Neural progenitor cell (in vitro differentiated cells): ENCODE results near the gene CDH18. TPM values are rescaled to one million over a fixed set of nuclear protein-coding genes. Genes with fewer than 3 reads are reported as not detected.

Experiments used
- DNase-seq: peaks from one replicate; pipeline ENCODE4 v3.0.0-alpha.2; 2016; ENCODE audit warnings: low spot score
- H2AFZ ChIP-seq: fragments of 200-600 bp; sonication (generic); replicated peaks from 2 replicates; pipeline ENCODE4 v1.6.1; 2016; ENCODE audit warnings: antibody characterized with exemption
- H3F3A ChIP-seq: fragments of 200-600 bp; sonication (generic); 2 replicates; pipeline ENCODE4 v1.6.1; 2016; ENCODE audit warnings: antibody characterized with exemption, low read depth
- H3K27ac ChIP-seq: fragments of 200-600 bp; sonication (generic); 2 replicates; pipeline ENCODE4 v1.5.1; 2016; ENCODE audit warnings: mild to moderate bottlenecking
- H3K27me3 ChIP-seq: fragments of 200-600 bp; sonication (generic); 2 replicates; pipeline ENCODE4 v1.6.1; 2016; ENCODE audit warnings: mild to moderate bottlenecking, moderate library complexity
- H3K36me3 ChIP-seq: fragments of 200-600 bp; sonication (generic); 2 replicates; pipeline ENCODE4 v1.5.1; 2016
- H3K4me1 ChIP-seq: fragments of 200-600 bp; sonication (generic); 2 replicates; pipeline ENCODE4 v1.6.1; 2016; ENCODE audit warnings: mixed run types
- H3K4me2 ChIP-seq: fragments of 200-600 bp; sonication (generic); 2 replicates; pipeline ENCODE4 v1.6.1; 2016
- H3K4me3 ChIP-seq: fragments of 200-600 bp; sonication (generic); 2 replicates; pipeline ENCODE4 v1.5.1; 2016
- H3K79me2 ChIP-seq: fragments of 200-600 bp; sonication (generic); 2 replicates; pipeline ENCODE4 v1.6.1; 2016; ENCODE audit warnings: low read depth
- H3K9ac ChIP-seq: fragments of 200-600 bp; sonication (generic); 2 replicates; pipeline ENCODE4 v1.6.1; 2016
- H3K9me3 ChIP-seq: fragments of 200-600 bp; sonication (generic); 2 replicates; pipeline ENCODE4 v1.5.1; 2016; ENCODE audit warnings: low read depth
- H4K20me1 ChIP-seq: fragments of 200-600 bp; sonication (generic); 2 replicates; pipeline ENCODE4 v1.6.1; 2016; ENCODE audit warnings: low read depth
- H3K27ac Mint-ChIP-seq: 3 replicates; pipeline ENCODE4 v1.8.0; 2021; ENCODE audit warnings: mixed read lengths
- H3K27me3 Mint-ChIP-seq: 2 replicates; pipeline ENCODE4 v1.8.0; 2022; ENCODE audit warnings: low read depth, mild to moderate bottlenecking, inconsistent platforms, moderate library complexity, mixed read lengths; ENCODE audit not compliant: insufficient read depth
- H3K36me3 Mint-ChIP-seq: 3 replicates; pipeline ENCODE4 v1.8.0; 2021; ENCODE audit warnings: mixed read lengths
- H3K4me1 Mint-ChIP-seq: 3 replicates; pipeline ENCODE4 v1.8.0; 2021; ENCODE audit warnings: mixed read lengths
- H3K4me3 Mint-ChIP-seq: 3 replicates; pipeline ENCODE4 v1.8.0; 2021; ENCODE audit warnings: mild to moderate bottlenecking, moderate library complexity, mixed read lengths
- H3K9me3 Mint-ChIP-seq: 3 replicates; pipeline ENCODE4 v1.8.0; 2020; ENCODE audit warnings: mixed read lengths
- EZH2 ChIP-seq: fragments of 200-600 bp; sonication (generic); IDR thresholded peaks from 2 replicates; pipeline ENCODE4 v1.6.1; 2017; ENCODE audit warnings: antibody characterized with exemption, mild to moderate bottlenecking, moderate library complexity
- EZH2phosphoT487 ChIP-seq: fragments of 200-600 bp; sonication (generic); IDR thresholded peaks from 2 replicates; pipeline ENCODE4 v1.6.1; 2017; ENCODE audit warnings: antibody characterized with exemption
- total RNA-seq: library from RNA; depleted of rRNA; stranded (reverse); fragments of >200 nt; gene quantifications from 2 replicates; pipeline ENCODE4 v1.2.3, GENCODE V29; 2015; ENCODE audit warnings: low replicate concordance
- TF ChIP-seq, protein P1 (sequence below): fragments of 200-600 bp; sonication (generic); IDR thresholded peaks from 2 replicates; pipeline ENCODE4 v1.5.1; 2017; ENCODE audit warnings: antibody characterized with exemption, mild to moderate bottlenecking

The CDH18 gene
- total RNA-seq, 1 donor from 2014 or later, result 0.58 TPM

DNA sequence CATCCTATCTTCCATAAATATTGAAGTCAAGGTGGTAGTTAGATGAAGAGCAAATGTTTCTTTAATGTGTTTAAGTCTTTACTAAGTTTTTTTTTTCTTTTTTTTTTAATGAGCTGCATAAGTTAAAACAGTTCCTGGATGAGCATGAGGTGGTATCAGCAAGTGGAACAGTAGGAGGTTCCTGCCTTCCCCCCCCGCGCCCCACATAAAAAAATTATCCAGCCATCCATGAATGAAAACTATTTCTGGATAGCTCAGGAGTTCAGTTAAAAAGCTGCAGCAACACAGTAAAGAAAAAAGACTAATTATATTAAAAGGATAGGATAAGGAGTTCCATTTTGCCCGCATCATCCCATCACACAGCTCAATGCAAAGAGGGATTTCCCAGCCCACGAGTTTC is 349.5 kb downstream of the CDH18 start:
- no peaks in the 10 kb centered on the region for H3K36me3 Mint-ChIP-seq
- H3K27ac ChIP-seq, result no peak overlapping the region
- no peaks in the 10 kb centered on the region for H3K79me2 ChIP-seq
- no peaks in the 10 kb centered on the region for H3K27me3 ChIP-seq
- no peaks in the 10 kb centered on the region for H3K4me1 Mint-ChIP-seq
- H3K27me3 Mint-ChIP-seq, result no peaks in the 10 kb centered on the region
- no peak overlapping the region for H3K4me3 ChIP-seq
- H3K27ac Mint-ChIP-seq, result no peak overlapping the region
- no peak for TF ChIP-seq EZH2phosphoT487
- TF ChIP-seq, protein P1, sequence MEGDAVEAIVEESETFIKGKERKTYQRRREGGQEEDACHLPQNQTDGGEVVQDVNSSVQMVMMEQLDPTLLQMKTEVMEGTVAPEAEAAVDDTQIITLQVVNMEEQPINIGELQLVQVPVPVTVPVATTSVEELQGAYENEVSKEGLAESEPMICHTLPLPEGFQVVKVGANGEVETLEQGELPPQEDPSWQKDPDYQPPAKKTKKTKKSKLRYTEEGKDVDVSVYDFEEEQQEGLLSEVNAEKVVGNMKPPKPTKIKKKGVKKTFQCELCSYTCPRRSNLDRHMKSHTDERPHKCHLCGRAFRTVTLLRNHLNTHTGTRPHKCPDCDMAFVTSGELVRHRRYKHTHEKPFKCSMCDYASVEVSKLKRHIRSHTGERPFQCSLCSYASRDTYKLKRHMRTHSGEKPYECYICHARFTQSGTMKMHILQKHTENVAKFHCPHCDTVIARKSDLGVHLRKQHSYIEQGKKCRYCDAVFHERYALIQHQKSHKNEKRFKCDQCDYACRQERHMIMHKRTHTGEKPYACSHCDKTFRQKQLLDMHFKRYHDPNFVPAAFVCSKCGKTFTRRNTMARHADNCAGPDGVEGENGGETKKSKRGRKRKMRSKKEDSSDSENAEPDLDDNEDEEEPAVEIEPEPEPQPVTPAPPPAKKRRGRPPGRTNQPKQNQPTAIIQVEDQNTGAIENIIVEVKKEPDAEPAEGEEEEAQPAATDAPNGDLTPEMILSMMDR, result no peak
- H3F3A ChIP-seq, result no peaks in the 10 kb centered on the region
- DNase-seq, result no peak
- no peaks in the 10 kb centered on the region for H4K20me1 ChIP-seq
- no peaks in the 10 kb centered on the region for H3K4me1 ChIP-seq
- H3K9ac ChIP-seq, result no peak overlapping the region
- H2AFZ ChIP-seq, result no peak overlapping the region
- no peaks in the 10 kb centered on the region for H3K36me3 ChIP-seq
- H3K9me3 ChIP-seq, result no peaks in the 10 kb centered on the region
- no peak overlapping the region for H3K4me2 ChIP-seq
- H3K4me3 Mint-ChIP-seq, result no peak overlapping the region
- no peaks in the 10 kb centered on the region for H3K9me3 Mint-ChIP-seq

DNA sequence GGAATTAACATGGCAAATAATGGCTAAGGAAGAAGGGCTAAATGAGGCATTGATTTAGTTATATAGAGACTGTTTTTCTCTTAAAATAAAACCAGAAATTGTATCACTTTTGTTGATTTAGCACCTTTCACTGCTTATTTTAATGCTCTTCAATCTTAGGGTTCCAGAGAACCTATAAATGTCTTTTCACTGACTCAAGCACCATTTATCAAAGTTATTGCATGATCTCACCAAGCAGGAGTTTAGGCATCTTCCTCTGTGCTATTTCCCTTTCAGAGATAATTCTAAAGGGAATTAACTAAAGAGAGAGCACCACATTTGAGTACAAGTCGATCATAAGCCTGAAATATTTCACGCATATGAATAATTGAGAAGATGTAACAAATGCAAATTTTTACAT is 357.1 kb downstream of the CDH18 start:
- no peak for DNase-seq
- no peak overlapping the region for H3K4me3 Mint-ChIP-seq
- H3K27ac Mint-ChIP-seq, result no peak overlapping the region
- Histone ChIP-seq H3K4me1 (no peaks in the 10 kb centered on the region), H2AFZ (peak overlapping the region; percentile 26), H3K27me3 (no peaks in the 10 kb centered on the region), H3K4me3 (no peak overlapping the region), H3K9ac (no peak overlapping the region), H3F3A (no peaks in the 10 kb centered on the region), H3K4me2 (no peak overlapping the region), H3K79me2 (no peaks in the 10 kb centered on the region), H3K36me3 (no peaks in the 10 kb centered on the region), H4K20me1 (no peaks in the 10 kb centered on the region), H3K27ac (no peak overlapping the region), H3K9me3 (no peaks in the 10 kb centered on the region)
- no peaks in the 10 kb centered on the region for H3K9me3 Mint-ChIP-seq
- TF ChIP-seq, protein P1, result no peak
- TF ChIP-seq EZH2phosphoT487, result no peak
- no peak for TF ChIP-seq EZH2
- H3K4me1 Mint-ChIP-seq, result no peaks in the 10 kb centered on the region
- H3K27me3 Mint-ChIP-seq, result no peaks in the 10 kb centered on the region
- H3K36me3 Mint-ChIP-seq, result no peaks in the 10 kb centered on the region

DNA sequence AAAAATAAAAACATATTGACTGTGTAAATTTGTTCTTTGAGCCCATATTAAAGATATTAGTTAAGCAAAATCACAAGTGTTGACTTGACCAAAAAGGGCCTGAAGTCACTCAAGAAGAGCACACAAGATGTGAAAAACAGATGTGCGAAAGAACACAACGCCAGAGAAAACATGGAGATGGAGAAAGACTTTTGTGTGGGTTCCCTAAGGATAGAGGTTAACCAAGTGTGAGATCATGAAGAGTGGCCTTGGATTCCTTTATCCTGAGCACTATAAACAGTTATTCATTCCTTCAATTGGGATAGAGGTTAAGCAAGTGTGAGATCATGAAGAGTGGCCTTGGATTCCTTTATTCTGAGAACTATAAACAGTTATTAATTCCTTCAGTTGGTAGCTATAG is 361.8 kb downstream of the CDH18 start:
- Mint-ChIP-seq H3K27ac (no peak overlapping the region), H3K4me3 (no peak overlapping the region), H3K4me1 (no peaks in the 10 kb centered on the region), H3K27me3 (no peaks in the 10 kb centered on the region), H3K9me3 (no peaks in the 10 kb centered on the region), H3K36me3 (no peaks in the 10 kb centered on the region)
- H3K27ac ChIP-seq, result no peak overlapping the region
- H3K36me3 ChIP-seq, result no peaks in the 10 kb centered on the region
- no peaks in the 10 kb centered on the region for H3K4me1 ChIP-seq
- H3F3A ChIP-seq, result no peaks in the 10 kb centered on the region
- no peaks in the 10 kb centered on the region for H3K27me3 ChIP-seq
- no peak overlapping the region for H3K4me2 ChIP-seq
- H3K9ac ChIP-seq, result no peak overlapping the region
- H2AFZ ChIP-seq, result no peak overlapping the region
- TF ChIP-seq, protein P1, result no peak
- no peak for TF ChIP-seq EZH2
- no peak for TF ChIP-seq EZH2phosphoT487
- no peak for DNase-seq
- H3K79me2 ChIP-seq, result no peaks in the 10 kb centered on the region
- no peaks in the 10 kb centered on the region for H4K20me1 ChIP-seq
- H3K4me3 ChIP-seq, result no peak overlapping the region
- no peaks in the 10 kb centered on the region for H3K9me3 ChIP-seq

DNA sequence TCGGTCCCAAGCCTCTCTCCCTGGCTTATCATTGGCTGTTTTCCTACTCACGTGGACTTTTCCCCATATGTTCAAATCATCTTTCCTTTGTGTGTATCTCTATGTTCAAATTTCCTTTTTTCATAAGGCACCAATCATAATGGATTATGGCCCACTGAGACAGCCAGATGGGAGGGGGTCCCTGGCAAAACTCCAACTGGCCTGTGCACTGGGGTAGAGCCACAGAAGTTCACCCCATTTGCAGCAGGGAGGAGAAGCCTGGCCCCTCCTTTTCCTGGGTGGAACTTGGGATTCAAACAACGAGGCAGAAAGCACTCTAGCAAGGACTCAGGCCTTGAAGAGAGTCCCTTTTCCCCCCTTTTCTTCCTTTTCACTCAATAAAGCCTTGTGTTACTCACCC is 362.4 kb downstream of the CDH18 start:
- Mint-ChIP-seq H3K27ac (no peak overlapping the region), H3K4me3 (no peak overlapping the region)

More for the DNA sequence above, 362.4 kb downstream of the CDH18 start:
- H3K9me3 ChIP-seq, result no peaks in the 10 kb centered on the region
- no peak for DNase-seq
- H3K27me3 Mint-ChIP-seq, result no peaks in the 10 kb centered on the region
- no peak overlapping the region for H3K4me2 ChIP-seq
- no peaks in the 10 kb centered on the region for H4K20me1 ChIP-seq
- H3K4me1 ChIP-seq, result no peaks in the 10 kb centered on the region
- H3K79me2 ChIP-seq, result no peaks in the 10 kb centered on the region
- TF ChIP-seq, protein P1, result no peak
- TF ChIP-seq EZH2phosphoT487, result no peak
- no peak for TF ChIP-seq EZH2
- H3K9ac ChIP-seq, result no peak overlapping the region
- H3K36me3 Mint-ChIP-seq, result no peaks in the 10 kb centered on the region
- H3F3A ChIP-seq, result no peaks in the 10 kb centered on the region
- no peaks in the 10 kb centered on the region for H3K9me3 Mint-ChIP-seq
- H2AFZ ChIP-seq, result no peak overlapping the region
- no peaks in the 10 kb centered on the region for H3K36me3 ChIP-seq
- H3K4me3 ChIP-seq, result no peak overlapping the region
- no peaks in the 10 kb centered on the region for H3K27me3 ChIP-seq
- H3K27ac ChIP-seq, result no peak overlapping the region
- H3K4me1 Mint-ChIP-seq, result no peaks in the 10 kb centered on the region
